ENCODE data around the gene METTL6. TPM values are rescaled to one million over a fixed set of nuclear protein-coding genes. Genes with fewer than 3 reads are reported as not detected.
A peak's percentile ranks its signal among the peaks of the same experiment; 100 is the strongest.

METTL6 gene
- total RNA-seq, 2 experiments from 2014 or later = 12.7 to 23.5 TPM

DNA sequence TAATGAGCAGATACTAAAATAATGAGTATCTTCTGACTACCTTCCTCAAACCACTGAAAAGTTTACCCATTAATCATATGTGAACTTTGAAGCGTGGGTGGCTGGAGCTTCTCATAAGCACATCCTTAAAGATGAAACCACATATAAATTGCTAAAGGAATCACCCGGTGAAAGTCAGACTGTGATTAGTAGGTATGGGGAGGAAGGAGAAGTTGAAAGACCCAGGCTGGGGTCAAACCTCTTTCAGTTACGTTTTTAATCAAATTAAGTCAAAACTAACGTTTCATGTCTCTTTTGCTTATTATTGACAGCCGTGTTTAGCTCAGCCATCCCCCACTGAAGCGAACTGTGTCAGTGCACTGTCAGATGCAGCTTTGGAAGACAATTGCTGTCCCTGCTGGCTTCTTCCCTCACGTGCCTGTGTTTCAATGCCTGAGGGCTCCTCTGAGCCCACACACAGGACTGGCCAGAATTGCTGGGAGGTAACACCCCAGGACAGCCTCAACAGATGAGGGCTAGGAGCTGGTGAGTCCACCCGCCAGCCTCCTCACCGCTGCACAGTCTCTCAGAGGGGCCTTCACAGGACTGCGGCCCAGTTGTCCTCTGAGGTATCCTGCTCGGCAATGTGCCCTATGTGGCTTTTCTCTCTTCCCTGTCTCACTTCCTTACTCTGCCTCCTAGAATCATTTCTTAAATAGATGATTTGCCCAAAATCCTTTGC lies 65.7 kb downstream of the METTL6 start:
- no peaks in the 10 kb centered on the region for H3K9me2 ChIP-seq (ENCODE audit: insufficient read depth, low read length)
- intact Hi-C loops (cut with micrococcal nuclease; ENCODE audit: unreplicated experiment) = loop anchor here (1.0 to 2.0 kb wide), 3 partner anchors 16 to 43 kb away; partner anchors contain the start of gene SH3BP5
- no peaks in the 10 kb centered on the region for H3K79me2 ChIP-seq (ENCODE audit: insufficient read depth, low read depth, low read length)
- peak overlapping the region; percentile 94 for H2AFZ ChIP-seq (ENCODE audit: low read length)
- TF ChIP-seq, protein P1, sequence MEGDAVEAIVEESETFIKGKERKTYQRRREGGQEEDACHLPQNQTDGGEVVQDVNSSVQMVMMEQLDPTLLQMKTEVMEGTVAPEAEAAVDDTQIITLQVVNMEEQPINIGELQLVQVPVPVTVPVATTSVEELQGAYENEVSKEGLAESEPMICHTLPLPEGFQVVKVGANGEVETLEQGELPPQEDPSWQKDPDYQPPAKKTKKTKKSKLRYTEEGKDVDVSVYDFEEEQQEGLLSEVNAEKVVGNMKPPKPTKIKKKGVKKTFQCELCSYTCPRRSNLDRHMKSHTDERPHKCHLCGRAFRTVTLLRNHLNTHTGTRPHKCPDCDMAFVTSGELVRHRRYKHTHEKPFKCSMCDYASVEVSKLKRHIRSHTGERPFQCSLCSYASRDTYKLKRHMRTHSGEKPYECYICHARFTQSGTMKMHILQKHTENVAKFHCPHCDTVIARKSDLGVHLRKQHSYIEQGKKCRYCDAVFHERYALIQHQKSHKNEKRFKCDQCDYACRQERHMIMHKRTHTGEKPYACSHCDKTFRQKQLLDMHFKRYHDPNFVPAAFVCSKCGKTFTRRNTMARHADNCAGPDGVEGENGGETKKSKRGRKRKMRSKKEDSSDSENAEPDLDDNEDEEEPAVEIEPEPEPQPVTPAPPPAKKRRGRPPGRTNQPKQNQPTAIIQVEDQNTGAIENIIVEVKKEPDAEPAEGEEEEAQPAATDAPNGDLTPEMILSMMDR (conservative IDR thresholded peaks at IDR 0.05; ENCODE audit: low read length) = no peak
- TF ChIP-seq EZH2phosphoT487 (IDR thresholded peaks at IDR 0.05; ENCODE audit: borderline replicate concordance, low read depth, low read length) = no peak
- H4K20me1 ChIP-seq (ENCODE audit: insufficient read depth, low read length) = no peaks in the 10 kb centered on the region
- H3K4me1 ChIP-seq (ENCODE audit: insufficient read depth, low read length, poor library complexity, severe bottlenecking) = peaks cover 47% of the 10 kb centered on the region
- H3K4me3 ChIP-seq (ENCODE audit: low read depth, low read length, poor library complexity, severe bottlenecking) = peak overlapping the region; percentile 53
- BruUV-seq (replicated peaks) = no TSS peak
- DNase-seq (ENCODE audit: low spot score) = peak; percentile 67
- peak overlapping the region; percentile 76 for H3K4me2 ChIP-seq (ENCODE audit: low read length)
- H3K36me3 ChIP-seq (ENCODE audit: insufficient read depth, low read length) = no peaks in the 10 kb centered on the region
- ChIA-PET CTCF (ENCODE audit: unreplicated experiment) (interaction anchor here (0.6 to 1.2 kb wide), 3 partner anchors 15 to 94 kb away, joined by 3 to 4 read pairs (median 3); no protein-coding TSS in a partner anchor), POLR2A (interaction anchor here (0.6 to 2.0 kb wide), 17 partner anchors 8 to 261 kb away, joined by 3 to 21 read pairs (median 4); no protein-coding TSS in a partner anchor)
- peak overlapping the region; percentile 84 for H3K27ac ChIP-seq (ENCODE audit: low read depth, low read length, poor library complexity, severe bottlenecking)
- no peaks in the 10 kb centered on the region for H3K9me3 ChIP-seq (ENCODE audit: low read length)

DNA sequence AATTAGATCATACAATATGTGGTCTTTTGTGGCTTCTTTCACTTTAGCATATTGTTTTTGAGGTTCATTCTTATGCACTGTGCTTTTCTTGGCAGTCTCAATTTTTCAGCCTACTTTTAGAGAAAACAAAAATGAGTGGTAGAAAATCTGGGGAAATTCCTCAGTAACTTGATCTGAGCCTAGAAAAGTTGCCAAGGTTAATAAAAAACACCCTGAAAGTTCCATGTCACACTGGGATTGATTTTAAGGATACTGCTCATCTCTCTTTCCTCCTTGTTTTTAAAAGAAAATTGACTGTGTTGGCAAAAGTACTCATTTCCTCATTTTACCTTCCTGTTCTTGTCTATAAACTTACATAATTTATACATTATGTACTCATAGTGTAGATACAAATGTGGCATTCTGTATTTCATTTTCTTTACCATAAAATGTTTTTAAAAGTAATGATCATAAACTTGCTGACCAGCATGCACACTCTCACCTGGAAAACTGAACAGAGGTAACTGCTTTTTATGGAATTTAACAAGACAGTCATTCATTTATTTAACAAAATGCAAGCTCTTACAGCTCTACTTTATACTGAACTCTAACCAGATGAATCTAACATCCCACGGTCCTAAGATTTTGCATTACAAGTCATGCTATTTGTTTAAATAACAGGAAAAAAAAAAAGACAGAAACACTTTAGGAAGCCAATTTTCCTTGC lies 66.4 kb downstream of the METTL6 start:
- peak overlapping the region; percentile 84 for H3K27ac ChIP-seq (ENCODE audit: low read depth, low read length, poor library complexity, severe bottlenecking)
- DNase-seq (ENCODE audit: low spot score) = peak; percentile 36
- no peaks in the 10 kb centered on the region for H4K20me1 ChIP-seq (ENCODE audit: insufficient read depth, low read length)
- H3K36me3 ChIP-seq (ENCODE audit: insufficient read depth, low read length) = no peaks in the 10 kb centered on the region
- peak overlapping the region; percentile 76 for H3K4me2 ChIP-seq (ENCODE audit: low read length)
- no peaks in the 10 kb centered on the region for H3K9me3 ChIP-seq (ENCODE audit: low read length)
- peak overlapping the region; percentile 53 for H3K4me3 ChIP-seq (ENCODE audit: low read depth, low read length, poor library complexity, severe bottlenecking)
- no peaks in the 10 kb centered on the region for H3K79me2 ChIP-seq (ENCODE audit: insufficient read depth, low read depth, low read length)
- no peak for TF ChIP-seq EZH2phosphoT487 (IDR thresholded peaks at IDR 0.05; ENCODE audit: borderline replicate concordance, low read depth, low read length)
- TF ChIP-seq, protein P1 (conservative IDR thresholded peaks at IDR 0.05; ENCODE audit: low read length) = no peak; the same call in 1 of the 2 replicates
- no peaks in the 10 kb centered on the region for H3K9me2 ChIP-seq (ENCODE audit: insufficient read depth, low read length)
- POLR2A ChIA-PET = interaction anchor here (0.6 to 2.0 kb wide), 16 partner anchors 8 to 261 kb away, joined by 3 to 21 read pairs (median 4); no protein-coding TSS in a partner anchor
- intact Hi-C loops (cut with micrococcal nuclease; ENCODE audit: unreplicated experiment) = loop anchor here (1.0 kb wide), 1 partner anchor 16 kb away; no protein-coding TSS in a partner anchor
- BruUV-seq (replicated peaks) = TSS peak; percentile 82
- peaks cover 54% of the 10 kb centered on the region for H3K4me1 ChIP-seq (ENCODE audit: insufficient read depth, low read length, poor library complexity, severe bottlenecking)
- CTCF ChIA-PET (ENCODE audit: unreplicated experiment) = interaction anchor here (0.8 to 1.2 kb wide), 2 partner anchors 17 to 93 kb away, joined by 3 to 4 read pairs; no protein-coding TSS in a partner anchor
- H2AFZ ChIP-seq (ENCODE audit: low read length) = peak overlapping the region; percentile 94

Small RNAs within 50 kb of the gene (small RNA-seq; reads per million reads assigned to genes)
- not detected for gene HMGN2P7
- not detected for gene RNU6-1024P

Other genes starting within 250 kb of the METTL6 start
- 20.5 and 33.4 TPM in 2 replicates for gene CAPN7, start 221.3 kb downstream of the METTL6 start, total RNA-seq (2014; rRNA removed; shearing (Covaris generic))
- gene CAPN7, start 221.3 kb downstream of the METTL6 start, total RNA-seq (2022) = 41.5 and 44.9 TPM in 2 replicates
- gene SH3BP5, start 95.0 kb downstream of the METTL6 start, total RNA-seq (2014; rRNA removed; shearing (Covaris generic)) = 15.1 and 15.7 TPM in 2 replicates
- gene SH3BP5, start 95.0 kb downstream of the METTL6 start, total RNA-seq (2022) = 24.8 and 31.3 TPM in 2 replicates
- gene EAF1, start 54 bp upstream of the METTL6 start, total RNA-seq (2014; rRNA removed; shearing (Covaris generic)) = 18.0 and 23.8 TPM in 2 replicates
- gene EAF1, start 54 bp upstream of the METTL6 start, total RNA-seq (2022) = 21.6 and 24.1 TPM in 2 replicates
- 1.4 and 1.5 TPM in 2 replicates for gene COLQ, start 94.2 kb upstream of the METTL6 start, total RNA-seq (2014; rRNA removed; shearing (Covaris generic))
- 0.28 and 0.42 TPM in 2 replicates for gene COLQ, start 94.2 kb upstream of the METTL6 start, total RNA-seq (2022)
- 13.9 and 25.5 TPM in 2 replicates for gene HACL1, start 174.0 kb upstream of the METTL6 start, total RNA-seq (2014; rRNA removed; shearing (Covaris generic))
- gene HACL1, start 174.0 kb upstream of the METTL6 start, total RNA-seq (2022) = 22.0 and 29.1 TPM in 2 replicates
- 4.7 and 6.0 TPM in 2 replicates for gene BTD, start 174.2 kb upstream of the METTL6 start, total RNA-seq (2014; rRNA removed; shearing (Covaris generic))
- 4.2 and 4.8 TPM in 2 replicates for gene BTD, start 174.2 kb upstream of the METTL6 start, total RNA-seq (2022)